Measurements from ENCODE around the gene GART.

GRCh38 chr21:33559813-33560212 lies 17.9 kb upstream of the GART start:
- TF ChIP-seq CTCF (optimal IDR thresholded peaks at IDR 0.05 in 1 of 3, IDR thresholded peaks at IDR 0.05 in 1 of 3, conservative IDR thresholded peaks at IDR 0.05 in 1 of 3; ENCODE audit: extremely low read depth in 1 of 3, insufficient read depth in 2 of 3, low read length in 3 of 3) (no peak), EZH2 (IDR thresholded peaks at IDR 0.05; ENCODE audit: low read length) (no peak)
